HEK293 (cell line): Measurements from ENCODE around the gene RBM4B.
A peak's percentile ranks its signal among the peaks of the same experiment; 100 is the strongest.

Experiments used
- CTCF ChIA-PET: fragments of 350-600 bp; formaldehyde crosslinking; extraction: SDS; loops from one replicate; lab custom pipeline; 2021; ENCODE audit warnings: antibody characterized with exemption; lab: Yijun Ruan, JAX
- POLR2A ChIA-PET: fragments of 300-600 bp; formaldehyde crosslinking; extraction: SDS; loops from one replicate; lab custom pipeline; 2020; ENCODE audit warnings: antibody characterized with exemption, inconsistent platforms; lab: Yijun Ruan, JAX
- H3K27ac ChIP-seq: fragments of 200-500 bp; sonication (Bioruptor generic); 2 replicates; pipeline ENCODE4 v1.5.1; 2014; ENCODE audit warnings: low read depth, low read length, control low read depth, inconsistent platforms; ENCODE audit errors: extremely low read depth
- H3K36me3 ChIP-seq, 2 experiments: fragments of 200-500 bp in 1 of 2; sonication (Bioruptor generic) in 1 of 2; 1 replicate in 1 of 2; 2 replicates in 1 of 2; pipeline ENCODE4 v1.5.1; 2014 to 2017; ENCODE audit warnings: inconsistent platforms in 2 of 2, low read length in 2 of 2; ENCODE audit not compliant: control insufficient read depth in 2 of 2, insufficient read depth in 1 of 2
- H3K4me1 ChIP-seq: fragments of 200-500 bp; sonication (Bioruptor generic); 2 replicates; pipeline ENCODE4 v1.5.1; 2014; ENCODE audit warnings: mild to moderate bottlenecking, low read length, inconsistent platforms; ENCODE audit not compliant: control insufficient read depth, insufficient read depth
- H3K4me3 ChIP-seq: 2 replicates; pipeline ENCODE4 v1.5.1; 2011; ENCODE audit warnings: low read depth, mild to moderate bottlenecking, control low read depth, low read length, moderate library complexity
- H3K9me3 ChIP-seq: fragments of 200-500 bp; sonication (Bioruptor generic); 2 replicates; pipeline ENCODE4 v1.5.1; 2014; ENCODE audit warnings: low read depth, low read length, inconsistent platforms; ENCODE audit not compliant: control insufficient read depth, insufficient read depth
- BCL11B ChIP-seq: fragments of 450-650 bp; formaldehyde crosslinking; IDR thresholded peaks from 2 replicates; pipeline ENCODE4 v1.5.1; 2016; ENCODE audit warnings: low read depth, missing biosample characterization, missing genetic modification characterization
- INSM2 ChIP-seq: fragments of 450-650 bp; formaldehyde crosslinking; IDR thresholded peaks from 2 replicates; pipeline ENCODE4 v1.5.1; 2016; ENCODE audit warnings: missing biosample characterization, missing genetic modification characterization
- PRDM1 ChIP-seq: fragments of 450-650 bp; formaldehyde crosslinking; IDR thresholded peaks from 2 replicates; pipeline ENCODE4; 2016; ENCODE audit warnings: missing biosample characterization, missing genetic modification characterization
- PRDM4 ChIP-seq: fragments of 450-650 bp; formaldehyde crosslinking; IDR thresholded peaks from 2 replicates; pipeline ENCODE4 v1.5.1; 2017; ENCODE audit warnings: missing biosample characterization, missing genetic modification characterization
- SP7 ChIP-seq: fragments of 450-650 bp; formaldehyde crosslinking; IDR thresholded peaks from 2 replicates; pipeline ENCODE4 v1.5.1; 2016; ENCODE audit warnings: missing biosample characterization, missing genetic modification characterization
- ZFP69B ChIP-seq: fragments of 450-650 bp; formaldehyde crosslinking; IDR thresholded peaks from 2 replicates; pipeline ENCODE4 v1.5.1; 2016; ENCODE audit warnings: missing biosample characterization, missing genetic modification characterization
- ZNF121 ChIP-seq: fragments of 450-650 bp; formaldehyde crosslinking; IDR thresholded peaks from 2 replicates; pipeline ENCODE4 v1.5.1; 2016; ENCODE audit warnings: missing biosample characterization, missing genetic modification characterization
- ZNF280D ChIP-seq: fragments of 450-650 bp; formaldehyde crosslinking; IDR thresholded peaks from 2 replicates; pipeline ENCODE4 v1.5.1; 2016; ENCODE audit warnings: missing biosample characterization, missing genetic modification characterization
- ZNF513 ChIP-seq: fragments of 450-650 bp; IDR thresholded peaks from 2 replicates; pipeline ENCODE4 v1.5.1; 2018; ENCODE audit warnings: missing biosample characterization, missing genetic modification characterization
- ZNF621 ChIP-seq: fragments of 450-650 bp; formaldehyde crosslinking; IDR thresholded peaks from 2 replicates; pipeline ENCODE4 v1.5.1; 2017; ENCODE audit warnings: missing biosample characterization, missing genetic modification characterization
- ZNF624 ChIP-seq: fragments of 450-650 bp; formaldehyde crosslinking; IDR thresholded peaks from 2 replicates; pipeline ENCODE4 v1.5.1; 2017; ENCODE audit warnings: missing biosample characterization, missing genetic modification characterization
- ZNF629 ChIP-seq: fragments of 450-650 bp; formaldehyde crosslinking; IDR thresholded peaks from 2 replicates; pipeline ENCODE4 v1.5.1; 2017; ENCODE audit warnings: missing biosample characterization, missing genetic modification characterization
- ZNF704 ChIP-seq: fragments of 450-650 bp; formaldehyde crosslinking; IDR thresholded peaks from 2 replicates; pipeline ENCODE4 v1.5.1; 2016; ENCODE audit warnings: missing biosample characterization, missing genetic modification characterization

RBM4B gene

GRCh38 chr11:66651016-66651415 is 26.7 kb downstream of the RBM4B start (continued):
- no peak for TF ChIP-seq ZNF280D (tag by site-specific recombination)
- TF ChIP-seq ZNF624 = no peak
- 0 out of 2 replicates have a peak, but pooled peaks have one; percentile 3 for TF ChIP-seq ZNF121
- TF ChIP-seq PRDM1 (tag by site-specific recombination) = 0 out of 2 replicates have a peak, but pooled peaks have one; percentile 12
- no peak for TF ChIP-seq INSM2 (tag by site-specific recombination)
- no peak for TF ChIP-seq ZNF621 (tag by site-specific recombination)
- TF ChIP-seq ZNF513 (tag by site-specific recombination) = no peak
- no peak for TF ChIP-seq ZFP69B (tag by site-specific recombination)
- peak; percentile 69 for TF ChIP-seq ZNF629 (tag by site-specific recombination)
- TF ChIP-seq SP7 (tag by site-specific recombination) = 0 out of 2 replicates have a peak, but pooled peaks have one; percentile 16

GRCh38 chr11:66649903-66650302 is 27.8 kb downstream of the RBM4B start:
- ChIA-PET POLR2A (interaction anchor here (1.1 to 5.1 kb wide), 3 partner anchors 11 to 33 kb away, joined by 3 to 36 read pairs (median 4); partner anchors contain the start of genes RBM14 and RBM4), CTCF (interaction anchor here (1.2 kb wide), 1 partner anchor 45 kb away, joined by 4 read pairs; no protein-coding TSS in a partner anchor)
- TF ChIP-seq BCL11B (tag by site-specific recombination) = no peak
- Histone ChIP-seq H3K9me3 (no peaks in the 10 kb centered on the region), H3K36me3 (peaks cover 13 to 65% of the 10 kb centered on the region in 2 experiments), H3K4me3 (no peak overlapping the region), H3K4me1 (no peaks in the 10 kb centered on the region), H3K27ac (no peak overlapping the region)

GRCh38 chr11:66646828-66647227 is 30.9 kb downstream of the RBM4B start:
- no peaks in the 10 kb centered on the region for H3K4me1 ChIP-seq
- TF ChIP-seq PRDM4 (tag by site-specific recombination) = peak; percentile 71; the same call in 1 of the 2 replicates
- no peak for TF ChIP-seq ZNF704
- ChIA-PET POLR2A (interaction anchor here (0.6 to 5.1 kb wide), 6 partner anchors 8 to 65 kb away, joined by 3 to 36 read pairs (median 6); partner anchors contain the start of genes CCDC87, CCS, RBM4 and RBM4B), CTCF (interaction anchor here (0.5 to 1.3 kb wide), 4 partner anchors 12 to 237 kb away, joined by 3 to 5 read pairs (median 3); no protein-coding TSS in a partner anchor)
- peaks cover 13 to 87% of the 10 kb centered on the region in 2 experiments for H3K36me3 ChIP-seq
- no peak overlapping the region for H3K4me3 ChIP-seq
- no peaks in the 10 kb centered on the region for H3K9me3 ChIP-seq
- H3K27ac ChIP-seq = no peak overlapping the region
